Stimulated activated CD4-positive, alpha-beta T cell treated with anti-CD3 and anti-CD28 coated beads, Interleukin-4, amount 100 ng/mL, for 24 hours (primary cell): ENCODE measurements around the gene RPL10.
A peak's percentile ranks its signal among the peaks of the same experiment; 100 is the strongest.

ENCODE experiments used
- DNase-seq: peaks from one replicate; pipeline ENCODE4 v3.0.0-alpha.2; 2020

Gene RPL10

DNA sequence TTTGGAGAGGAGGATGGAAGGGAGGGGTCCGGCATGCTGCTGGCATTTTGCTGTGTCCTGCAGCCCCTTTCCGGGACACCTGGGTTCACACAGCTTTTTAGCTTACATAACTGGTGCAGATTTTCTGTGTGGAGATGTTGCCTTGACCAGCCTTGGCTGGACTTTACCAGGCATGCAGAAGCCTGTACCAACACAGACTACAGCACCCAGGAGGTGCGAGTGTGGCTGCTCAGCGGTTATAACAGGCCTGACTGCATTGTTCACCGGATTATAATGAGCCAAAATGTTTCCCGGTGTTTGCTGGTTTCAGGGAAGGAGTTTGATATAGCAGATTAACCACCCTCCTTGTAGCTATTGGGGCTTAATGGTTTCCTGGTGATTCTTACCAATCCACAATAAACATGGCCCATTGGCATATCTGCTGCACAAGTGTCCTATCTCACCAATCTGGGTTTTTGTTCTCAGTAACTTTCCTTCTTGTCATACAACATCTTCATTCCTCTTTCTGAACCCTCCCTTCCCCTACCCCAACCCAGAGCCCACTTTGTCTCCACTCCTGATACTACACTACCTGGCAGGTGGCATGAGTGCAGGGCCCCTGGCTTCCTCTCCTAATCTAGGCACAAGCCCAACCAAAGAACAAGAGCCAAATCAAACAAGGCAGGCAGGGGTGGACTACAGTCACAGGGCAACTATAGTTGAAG lies 3.9 kb downstream of the RPL10 start:
- DNase-seq, result no peak

DNA sequence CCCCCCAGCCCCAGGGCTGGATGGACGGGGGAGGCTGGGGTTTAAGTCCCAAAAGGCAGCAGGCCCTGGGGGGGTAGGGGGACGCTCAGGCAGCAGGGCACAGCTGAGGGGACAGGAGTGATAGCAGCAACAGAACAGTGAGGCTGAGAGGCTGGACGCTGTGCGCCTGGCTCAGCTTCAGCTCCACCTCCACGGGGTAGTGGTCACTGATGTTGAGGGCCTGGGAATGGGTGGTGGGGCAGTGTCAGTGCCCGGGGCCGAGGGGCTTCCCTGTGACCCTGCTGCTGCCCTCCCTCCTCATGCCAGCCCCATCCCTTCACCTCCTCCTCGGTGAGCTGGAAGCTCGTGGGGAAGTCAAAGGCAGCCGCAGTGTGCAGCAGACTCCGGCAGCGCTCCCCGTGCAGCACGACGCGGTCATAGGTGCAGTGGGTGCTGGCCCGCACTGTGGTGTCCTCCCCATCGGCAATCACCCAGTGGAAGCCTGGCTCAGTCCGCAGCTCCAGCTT lies 4.5 kb downstream of the RPL10 start:
- DNase-seq, result no peak

DNA sequence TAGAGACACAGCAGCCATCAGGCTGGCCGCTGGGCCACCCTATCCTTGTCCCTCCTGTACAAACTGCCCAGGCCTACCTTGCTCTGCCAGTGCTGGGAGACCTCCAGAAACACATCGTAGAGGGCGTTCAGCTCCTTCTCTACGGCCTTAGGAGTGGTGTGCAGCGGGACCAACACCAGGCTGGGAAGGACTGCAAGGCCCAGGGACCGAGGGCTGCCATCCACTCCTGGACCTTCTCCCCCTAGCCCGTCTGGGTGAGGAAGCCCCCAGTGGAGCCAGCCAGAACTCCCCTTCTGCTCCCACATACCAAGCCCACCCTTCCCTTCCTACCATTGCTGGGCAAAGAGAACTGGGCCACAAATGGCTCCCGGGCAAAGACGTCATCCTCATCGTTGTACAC lies 5.0 kb downstream of the RPL10 start:
- DNase-seq, result no peak

- no peak for DNase-seq
Observed at GRCh38 chrX:154403858-154404257, 5.7 kb downstream of the RPL10 start.

DNA sequence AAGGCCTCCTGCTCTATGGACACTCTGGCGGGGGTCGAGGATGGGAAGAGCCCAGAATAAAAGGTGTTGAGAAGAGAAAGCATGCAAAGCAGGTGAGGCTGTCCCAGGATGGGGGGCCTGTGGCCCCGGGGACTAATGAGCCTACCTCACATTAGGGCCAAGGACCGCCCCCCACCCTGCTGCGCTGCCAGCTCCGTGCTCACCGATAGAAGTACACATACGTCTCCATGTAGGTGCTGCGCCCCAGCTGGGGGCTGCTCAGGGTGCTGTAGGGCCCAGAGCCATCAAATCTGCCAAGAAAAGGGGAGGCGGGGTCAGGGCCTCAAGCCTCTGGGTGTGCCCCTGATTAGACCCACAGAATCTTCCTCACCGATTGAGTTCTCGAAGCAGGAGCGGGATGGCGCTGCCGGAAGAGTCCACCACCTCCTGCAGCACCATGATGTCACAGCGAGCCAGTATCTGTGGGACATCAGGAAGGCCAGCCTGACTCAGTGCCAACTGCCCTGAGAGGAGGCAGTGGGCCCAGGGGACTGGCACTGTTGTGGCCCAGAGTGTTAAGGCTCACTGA lies 6.5 kb downstream of the RPL10 start:
- DNase-seq, result no peak

- DNase-seq, result no peak
Observed at GRCh38 chrX:154408659-154409221, 10.6 kb downstream of the RPL10 start.

- DNase-seq, result no peak
Observed at GRCh38 chrX:154409222-154409871, 11.2 kb downstream of the RPL10 start, which contains the start of gene DNASE1L1. TSS of gene DNASE1L1 (minus strand) at chrX:154409254. CDS start at chrX:154405568, 3,686 bp downstream.

DNA sequence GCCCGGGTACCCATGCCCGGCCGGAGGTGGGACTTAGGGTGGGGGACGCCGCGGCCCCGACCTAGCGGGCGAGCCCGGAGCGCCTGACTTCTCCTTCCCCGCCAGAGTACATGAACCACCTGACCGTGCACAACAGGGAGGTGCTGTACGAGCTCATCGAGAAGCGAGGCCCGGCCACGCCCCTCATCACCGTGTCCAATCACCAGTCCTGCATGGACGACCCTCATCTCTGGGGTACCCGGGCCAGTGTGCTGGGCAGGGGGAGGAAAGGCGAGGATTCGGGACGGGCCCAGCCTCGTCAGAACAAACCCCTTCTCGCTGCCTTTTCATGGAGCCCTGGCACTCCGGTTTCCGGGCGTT lies 13.8 kb downstream of the RPL10 start:
- peak; percentile 59 for DNase-seq

DNA sequence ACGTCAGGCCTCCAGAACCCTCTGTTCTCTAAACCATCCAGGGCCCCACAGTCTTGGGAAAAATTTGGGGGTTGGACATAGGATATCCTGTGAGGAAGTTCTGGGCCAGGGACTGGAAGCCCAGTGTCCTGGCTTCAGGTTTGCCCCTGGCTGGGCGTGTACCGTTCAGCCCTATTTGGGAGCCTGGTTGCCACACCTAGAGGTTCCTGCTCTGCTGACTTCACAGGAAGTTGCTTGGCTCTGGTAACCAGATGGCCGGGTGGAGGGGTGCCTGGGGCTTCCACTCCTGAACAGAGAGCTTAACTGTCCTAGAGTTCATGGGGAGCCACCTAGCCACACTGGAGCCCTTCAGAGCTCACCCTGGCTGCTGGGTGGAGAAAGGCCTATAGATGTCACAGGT lies 14.3 kb downstream of the RPL10 start:
- no peak for DNase-seq

DNA sequence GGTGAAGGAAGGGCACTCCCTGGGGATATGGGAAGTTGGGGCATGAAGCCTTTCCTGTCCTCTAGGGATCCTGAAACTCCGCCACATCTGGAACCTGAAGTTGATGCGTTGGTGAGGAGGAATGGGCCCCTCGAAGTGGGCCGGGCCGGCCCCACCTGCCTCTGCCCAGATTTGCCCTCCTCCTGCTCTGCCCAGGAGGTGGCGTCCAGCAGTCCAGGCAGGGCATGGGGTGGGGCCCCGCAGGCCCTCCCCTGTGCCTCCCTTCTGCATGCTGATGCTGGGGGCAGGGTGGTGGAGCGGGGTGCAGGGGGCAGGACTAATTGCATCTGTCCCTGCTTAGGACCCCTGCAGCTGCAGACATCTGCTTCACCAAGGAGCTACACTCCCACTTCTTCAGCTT lies 15.0 kb downstream of the RPL10 start:
- no peak for DNase-seq

DNA sequence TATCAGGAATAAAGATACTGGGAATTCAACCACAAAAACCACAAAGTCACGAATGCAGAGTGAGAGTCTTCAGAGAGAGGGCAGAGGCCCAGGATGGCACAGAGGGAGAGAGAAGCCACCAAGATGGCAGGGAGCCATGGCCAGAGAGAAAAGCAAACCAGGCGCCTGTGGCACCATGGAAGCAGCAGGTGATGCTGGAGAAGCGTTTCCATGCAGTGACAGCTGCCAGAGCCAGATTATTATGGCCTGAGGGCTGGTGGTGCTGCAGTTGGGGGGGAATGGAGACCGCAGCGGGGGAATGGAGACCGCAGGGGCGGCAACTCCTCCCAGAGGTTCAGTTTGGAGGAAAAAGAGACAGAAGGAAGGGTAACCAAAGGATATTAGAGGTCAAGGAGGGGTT lies 19.0 kb downstream of the RPL10 start:
- DNase-seq, result no peak

DNA sequence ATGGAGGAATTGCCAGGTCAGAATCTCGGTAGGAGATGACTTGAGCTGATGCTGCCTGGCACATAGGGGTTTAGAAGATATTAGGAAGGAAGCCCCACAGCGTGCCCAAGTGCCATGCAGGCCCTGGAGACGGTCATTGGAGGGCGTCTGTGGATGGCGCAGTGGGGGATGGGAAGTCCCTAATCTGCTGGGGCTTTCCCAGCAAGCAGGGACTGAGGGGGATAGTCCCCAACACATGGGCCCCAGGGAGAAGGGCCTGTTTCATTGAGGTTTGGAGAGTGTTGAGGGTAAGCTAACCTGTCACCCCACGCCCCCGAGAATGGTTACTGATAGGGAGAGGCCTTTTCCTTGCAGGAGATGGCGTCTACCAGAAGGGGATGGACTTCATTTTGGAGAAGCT lies 21.0 kb downstream of the RPL10 start:
- no peak for DNase-seq

DNA sequence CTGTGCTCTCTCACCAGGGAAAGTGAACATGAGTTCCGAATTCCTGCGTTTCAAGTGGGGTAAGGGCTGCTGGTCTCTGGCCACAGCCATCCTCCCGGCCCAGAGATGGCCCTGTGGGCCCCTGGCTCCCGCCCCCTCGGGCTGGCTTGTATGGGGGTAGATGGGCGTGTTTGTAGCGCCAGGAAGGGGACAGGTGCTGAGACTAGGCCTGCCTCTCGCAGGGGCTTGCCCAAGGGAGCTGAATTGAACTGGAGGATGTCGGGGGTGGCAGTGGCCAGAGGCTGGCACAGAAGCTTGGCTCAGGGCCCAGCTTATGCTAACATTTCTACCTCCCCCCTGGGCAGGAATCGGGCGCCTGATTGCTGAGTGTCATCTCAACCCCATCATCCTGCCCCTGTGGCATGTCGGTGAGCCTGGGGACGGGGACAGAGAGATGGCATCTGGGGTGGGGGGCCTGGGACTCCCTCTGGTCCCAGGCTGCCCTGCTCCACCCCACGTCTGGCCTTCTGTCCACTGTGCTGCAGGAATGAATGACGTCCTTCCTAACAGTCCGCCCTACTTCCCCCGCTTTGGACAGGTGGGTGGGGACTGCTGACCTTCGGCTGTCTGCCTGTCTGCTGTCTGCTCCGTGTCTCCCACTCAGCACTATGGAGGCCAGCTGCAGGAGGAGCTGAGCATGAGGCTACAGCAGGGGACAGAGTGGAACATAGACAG lies 21.7 kb downstream of the RPL10 start:
- no peak for DNase-seq

GRCh38 chrX:154420402-154420756 lies 22.2 kb downstream of the RPL10 start:
- DNase-seq, result no peak

- DNase-seq, result no peak
Observed at GRCh38 chrX:154426916-154427770, 29.0 kb downstream of the RPL10 start.

- DNase-seq, result peak; percentile 88
Observed at GRCh38 chrX:154428176-154429171, 30.3 kb downstream of the RPL10 start, which contains the start of gene ATP6AP1. TSS of gene ATP6AP1 (plus strand) at chrX:154428677. CDS start at chrX:154428693, 16 bp downstream.

- DNase-seq, result no peak
Observed at GRCh38 chrX:154429711-154430110, 31.5 kb downstream of the RPL10 start.

DNA sequence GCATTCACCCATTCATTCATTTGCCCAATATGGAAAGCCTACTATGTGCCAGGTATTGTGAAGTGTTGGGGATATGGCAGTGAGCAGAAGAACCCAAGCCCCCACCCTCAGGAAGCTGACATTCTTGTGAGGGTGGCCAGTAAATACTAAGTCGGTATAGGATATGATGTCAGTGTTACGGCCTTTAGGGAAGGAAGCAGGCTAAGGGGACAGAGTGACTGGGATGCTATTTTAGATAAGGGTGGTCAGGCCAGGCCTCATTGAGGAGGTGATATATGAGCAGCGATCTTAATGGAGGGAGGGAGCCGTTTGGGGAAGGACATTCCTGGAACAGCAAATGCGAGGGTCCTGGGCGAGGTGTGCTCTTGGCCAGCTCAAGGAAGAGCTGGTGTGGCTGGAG lies 32.3 kb downstream of the RPL10 start:
- DNase-seq, result no peak

DNA sequence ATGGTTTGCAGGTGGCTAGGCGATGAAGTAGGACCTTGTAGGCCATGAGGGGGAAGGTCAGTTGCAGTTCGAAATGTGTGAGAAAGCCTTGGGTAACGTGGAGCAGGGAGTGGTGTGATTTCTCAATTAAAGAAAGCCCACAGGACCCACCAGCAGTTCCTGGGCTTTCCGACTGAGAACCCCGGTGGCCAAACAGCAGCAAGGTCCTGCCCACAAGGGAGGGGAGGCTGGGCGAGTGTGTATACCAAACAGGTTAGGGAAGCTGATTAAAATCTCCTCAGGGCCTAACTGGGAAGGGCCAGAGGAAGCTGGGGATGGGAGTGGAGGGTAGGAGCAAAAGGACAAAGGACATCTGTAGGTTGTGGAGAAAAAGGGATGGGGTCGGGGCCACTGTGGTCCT lies 32.7 kb downstream of the RPL10 start:
- no peak for DNase-seq

DNA sequence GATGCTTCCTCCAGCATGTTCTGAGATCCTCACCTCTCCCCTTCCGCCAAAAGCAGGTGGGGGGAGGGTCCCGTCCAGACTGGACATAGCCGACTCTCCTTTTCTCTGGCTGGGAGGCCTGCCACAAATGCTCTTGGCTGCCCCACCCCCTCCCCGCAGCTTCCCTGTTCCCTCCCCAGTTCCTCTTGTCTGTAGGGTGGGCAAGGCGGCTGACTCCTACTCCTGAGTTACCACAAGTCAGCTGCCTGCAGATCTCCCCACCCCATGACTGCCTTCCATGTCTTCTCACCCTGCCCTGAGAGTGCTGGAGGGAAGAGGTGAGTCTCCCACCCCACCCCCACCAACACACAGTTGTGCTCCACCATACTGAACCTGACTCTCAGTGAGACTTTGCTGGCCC lies 33.2 kb downstream of the RPL10 start:
- DNase-seq, result no peak

- DNase-seq, result no peak
Observed at GRCh38 chrX:154432210-154432609, 34.0 kb downstream of the RPL10 start.
